Endothelial cell (in vitro differentiated cells): ENCODE results near the gene IMP3. TPM values are rescaled to one million over a fixed set of nuclear protein-coding genes. Genes with fewer than 3 reads are reported as not detected.

Source experiments
- DNase-seq: peaks from one replicate; pipeline ENCODE4 v3.0.0; 2021; ENCODE audit warnings: low spot score
- H3K27ac Mint-ChIP-seq: one replicate; pipeline ENCODE4 v1.8.0; 2021; ENCODE audit warnings: mixed read lengths, inconsistent platforms; ENCODE audit not compliant: unreplicated experiment
- H3K27me3 Mint-ChIP-seq: one replicate; pipeline ENCODE4 v1.8.0; 2021; ENCODE audit warnings: mild to moderate bottlenecking, moderate library complexity, mixed read lengths, inconsistent platforms; ENCODE audit not compliant: unreplicated experiment
- H3K36me3 Mint-ChIP-seq: one replicate; pipeline ENCODE4 v1.8.0; 2021; ENCODE audit warnings: mild to moderate bottlenecking, low read depth, mixed read lengths, inconsistent platforms; ENCODE audit not compliant: unreplicated experiment
- H3K4me1 Mint-ChIP-seq: one replicate; pipeline ENCODE4 v1.8.0; 2021; ENCODE audit warnings: mild to moderate bottlenecking, mixed read lengths, inconsistent platforms; ENCODE audit not compliant: unreplicated experiment
- H3K4me3 Mint-ChIP-seq: one replicate; pipeline ENCODE4 v1.8.0; 2021; ENCODE audit warnings: mild to moderate bottlenecking, mixed read lengths, inconsistent platforms; ENCODE audit not compliant: unreplicated experiment
- H3K9me3 Mint-ChIP-seq: one replicate; pipeline ENCODE4 v1.8.0; 2021; ENCODE audit warnings: mixed read lengths, inconsistent platforms; ENCODE audit not compliant: unreplicated experiment
- total RNA-seq: library from RNA; stranded (reverse); fragmentation: NEBNext Ultra II Directional; extraction: Animal tissue kit (Norgen Biotek cat#: 25700); gene quantifications from one replicate; pipeline ENCODE4 v1.2.1, GENCODE V29; 2021; ENCODE audit not compliant: unreplicated experiment
- TF ChIP-seq, protein P1 (sequence below): fragments of 200-600 bp; sonication (generic); IDR thresholded peaks from one replicate; pipeline ENCODE4 v1.5.0; 2021; ENCODE audit warnings: antibody characterized with exemption; ENCODE audit not compliant: unreplicated experiment

IMP3 gene
- total RNA-seq, 1 donor from 2014 or later = 33.5 TPM

DNA sequence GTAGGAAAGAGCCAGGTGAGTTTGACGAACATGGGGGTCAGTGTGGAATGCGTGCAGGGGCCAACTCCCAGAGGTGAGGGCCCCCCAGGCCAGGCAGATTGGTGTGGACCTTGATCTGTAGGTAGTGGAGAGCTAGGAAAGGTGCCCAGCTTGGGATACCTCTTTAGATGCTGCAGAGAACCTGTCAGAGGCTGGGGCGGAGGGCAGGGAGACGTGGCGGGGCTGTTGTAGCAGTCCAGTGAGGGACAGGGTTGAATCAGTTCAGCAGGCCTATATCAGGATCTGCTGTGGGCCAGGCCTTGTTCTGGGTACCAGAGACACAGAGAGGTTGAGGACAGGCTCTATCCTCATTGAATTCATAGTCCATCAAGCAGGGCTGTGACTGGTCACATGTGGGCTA lies 16.3 kb upstream of the IMP3 start:
- TF ChIP-seq, protein P1, sequence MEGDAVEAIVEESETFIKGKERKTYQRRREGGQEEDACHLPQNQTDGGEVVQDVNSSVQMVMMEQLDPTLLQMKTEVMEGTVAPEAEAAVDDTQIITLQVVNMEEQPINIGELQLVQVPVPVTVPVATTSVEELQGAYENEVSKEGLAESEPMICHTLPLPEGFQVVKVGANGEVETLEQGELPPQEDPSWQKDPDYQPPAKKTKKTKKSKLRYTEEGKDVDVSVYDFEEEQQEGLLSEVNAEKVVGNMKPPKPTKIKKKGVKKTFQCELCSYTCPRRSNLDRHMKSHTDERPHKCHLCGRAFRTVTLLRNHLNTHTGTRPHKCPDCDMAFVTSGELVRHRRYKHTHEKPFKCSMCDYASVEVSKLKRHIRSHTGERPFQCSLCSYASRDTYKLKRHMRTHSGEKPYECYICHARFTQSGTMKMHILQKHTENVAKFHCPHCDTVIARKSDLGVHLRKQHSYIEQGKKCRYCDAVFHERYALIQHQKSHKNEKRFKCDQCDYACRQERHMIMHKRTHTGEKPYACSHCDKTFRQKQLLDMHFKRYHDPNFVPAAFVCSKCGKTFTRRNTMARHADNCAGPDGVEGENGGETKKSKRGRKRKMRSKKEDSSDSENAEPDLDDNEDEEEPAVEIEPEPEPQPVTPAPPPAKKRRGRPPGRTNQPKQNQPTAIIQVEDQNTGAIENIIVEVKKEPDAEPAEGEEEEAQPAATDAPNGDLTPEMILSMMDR = no peak
- no peak for DNase-seq
- Mint-ChIP-seq H3K27ac (no peak overlapping the region), H3K4me3 (peak overlapping the region; percentile 40), H3K4me1 (peaks cover 25% of the 10 kb centered on the region), H3K27me3 (peaks cover 8% of the 10 kb centered on the region), H3K9me3 (no peaks in the 10 kb centered on the region), H3K36me3 (peaks cover 36% of the 10 kb centered on the region)

DNA sequence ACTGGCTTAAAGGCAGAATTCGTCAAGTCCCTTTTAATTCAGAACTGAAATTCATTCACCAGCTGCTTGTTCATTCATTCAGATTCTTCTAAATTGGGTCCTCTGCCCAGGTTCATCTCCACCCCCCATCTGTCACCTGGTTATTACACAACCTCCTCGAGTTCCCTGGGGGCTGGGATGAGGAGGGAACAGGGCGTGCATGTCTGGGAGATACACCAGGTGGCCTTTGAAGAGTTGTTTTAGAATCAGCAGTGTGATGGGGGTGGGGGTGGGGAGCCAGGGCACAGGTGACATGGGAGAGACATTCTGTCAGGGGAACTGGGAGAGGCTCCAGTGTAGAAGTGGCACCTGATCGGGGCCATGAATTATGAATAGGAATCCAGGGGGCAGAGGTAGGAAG lies 15.9 kb upstream of the IMP3 start:
- no peak overlapping the region for H3K27ac Mint-ChIP-seq
- TF ChIP-seq, protein P1 = no peak
- peaks cover 8% of the 10 kb centered on the region for H3K27me3 Mint-ChIP-seq
- H3K9me3 Mint-ChIP-seq = no peaks in the 10 kb centered on the region
- no peak for DNase-seq
- peak overlapping the region; percentile 40 for H3K4me3 Mint-ChIP-seq
- H3K36me3 Mint-ChIP-seq = peaks cover 40% of the 10 kb centered on the region
- H3K4me1 Mint-ChIP-seq = peaks cover 29% of the 10 kb centered on the region

DNA sequence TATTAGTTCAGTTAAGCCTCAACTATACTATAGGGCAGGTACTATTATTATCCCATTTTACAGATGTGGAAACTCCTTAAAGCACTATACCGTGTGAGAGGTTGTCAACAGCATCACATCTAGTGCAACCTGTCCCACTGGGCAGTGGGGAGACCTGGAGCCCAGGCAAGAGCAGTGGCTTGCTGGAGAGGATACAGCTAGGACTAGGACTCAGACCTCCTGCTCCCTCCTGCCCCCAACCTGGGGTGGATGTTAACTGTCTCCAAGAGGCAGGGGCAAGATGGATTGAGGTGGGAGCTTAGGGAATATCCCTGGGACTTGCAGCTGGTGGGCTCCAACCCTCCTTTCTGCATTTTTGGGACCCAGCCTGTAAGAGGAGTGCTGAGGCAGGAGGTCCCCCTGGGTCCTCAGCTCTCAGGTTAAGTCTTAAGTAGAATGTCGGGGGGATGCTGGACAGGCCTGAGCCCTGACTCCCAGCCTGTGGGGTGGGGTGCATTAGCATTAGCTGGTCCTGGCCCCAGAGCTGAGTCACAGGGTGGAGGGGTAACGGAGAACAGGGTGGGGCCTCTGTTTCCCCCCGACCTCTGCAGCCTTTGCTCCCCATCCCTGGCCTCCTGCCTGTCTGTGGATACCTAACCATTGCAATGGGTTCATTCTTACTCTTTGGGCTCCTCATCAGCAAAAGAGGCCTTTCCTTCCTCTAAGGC lies 14.3 kb upstream of the IMP3 start:
- no peaks in the 10 kb centered on the region for H3K9me3 Mint-ChIP-seq
- H3K4me1 Mint-ChIP-seq = peaks cover 44% of the 10 kb centered on the region
- no peak overlapping the region for H3K4me3 Mint-ChIP-seq
- H3K27me3 Mint-ChIP-seq = peaks cover 15% of the 10 kb centered on the region
- H3K36me3 Mint-ChIP-seq = peaks cover 44% of the 10 kb centered on the region
- TF ChIP-seq, protein P1 = no peak
- DNase-seq = no peak
- no peak overlapping the region for H3K27ac Mint-ChIP-seq

DNA sequence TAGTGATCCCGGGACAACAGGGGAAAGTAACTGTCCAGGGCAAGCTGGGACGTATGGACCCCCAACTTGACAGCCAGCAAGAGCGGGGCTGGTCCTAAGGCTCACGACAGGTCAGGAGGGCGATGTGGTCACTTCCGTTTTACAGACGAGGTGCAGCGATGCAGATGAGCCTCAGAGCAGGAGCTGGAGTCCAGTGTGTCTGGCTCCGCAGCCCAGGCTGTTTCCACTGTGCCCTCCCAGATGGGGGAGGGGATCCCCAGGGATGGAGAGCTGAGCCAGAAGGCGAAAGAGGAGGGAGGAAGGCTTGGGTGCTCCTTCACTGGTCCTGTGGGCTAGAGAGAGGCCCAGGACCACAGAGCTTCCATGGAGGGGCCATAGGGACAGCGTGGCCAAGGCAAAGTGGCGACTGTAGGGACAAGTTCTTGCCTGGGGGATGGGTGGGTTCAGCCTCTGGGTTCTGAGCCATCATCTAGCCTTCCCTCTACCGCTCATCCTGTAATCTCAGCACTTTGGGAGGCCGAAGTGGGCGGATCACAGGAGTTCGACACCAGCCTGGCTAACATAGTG lies 13.4 kb upstream of the IMP3 start:
- Mint-ChIP-seq H3K27ac (no peak overlapping the region), H3K36me3 (peaks cover 37% of the 10 kb centered on the region), H3K4me1 (peaks cover 54% of the 10 kb centered on the region), H3K27me3 (peaks cover 19% of the 10 kb centered on the region), H3K4me3 (no peak overlapping the region), H3K9me3 (no peaks in the 10 kb centered on the region)
- no peak for DNase-seq
- TF ChIP-seq, protein P1 = no peak
